NCI-H2196 (cell line): Measurements from ENCODE around the gene RBMS3.
"Not testable (repeated sequence)": the region's sequence is repeated elsewhere in the genome, so short reads cannot be mapped to it uniquely, and the experiment has no call there.

ENCODE experiments used
- DNase-seq: peaks from one replicate; lab custom pipeline; 2025; ENCODE audit not compliant: unreplicated experiment; lab: John Stamatoyannopoulos, UW

RBMS3 gene

DNA sequence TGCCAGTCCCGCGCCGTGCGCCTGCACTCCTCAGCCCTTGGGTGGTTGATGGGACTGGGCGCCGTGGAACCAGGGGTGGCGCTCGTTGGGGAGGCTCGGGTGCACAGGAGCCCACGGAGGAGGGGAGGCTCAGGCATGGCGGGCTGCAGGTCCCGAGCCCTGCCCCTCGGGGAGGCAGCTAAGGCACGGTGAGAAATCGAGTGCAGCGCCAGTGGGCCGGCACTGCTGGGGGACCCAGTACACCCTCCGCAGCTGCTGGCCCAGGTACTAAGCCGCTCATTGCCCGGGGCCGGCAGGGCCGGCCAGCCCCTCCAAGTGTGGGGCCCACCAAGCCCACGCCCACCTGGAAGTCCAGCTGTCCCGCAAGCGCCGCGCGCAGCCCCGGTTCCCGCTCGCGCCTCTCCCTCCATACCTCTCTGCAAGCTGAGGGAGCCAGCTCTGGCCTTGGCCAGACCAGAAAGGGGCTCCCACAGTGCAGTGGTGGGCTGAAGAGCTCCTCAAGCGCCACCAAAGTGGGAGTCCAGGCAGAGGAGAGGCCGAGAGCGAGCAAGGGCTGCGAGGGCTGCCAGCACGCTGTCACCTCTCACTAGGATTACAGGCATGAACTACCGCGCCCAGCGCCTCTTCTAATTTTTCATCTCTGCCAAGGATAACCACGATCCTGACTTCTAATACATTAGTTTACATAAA, 192.8 kb downstream of the RBMS3 start:
- not testable (repeated sequence) for DNase-seq

DNA sequence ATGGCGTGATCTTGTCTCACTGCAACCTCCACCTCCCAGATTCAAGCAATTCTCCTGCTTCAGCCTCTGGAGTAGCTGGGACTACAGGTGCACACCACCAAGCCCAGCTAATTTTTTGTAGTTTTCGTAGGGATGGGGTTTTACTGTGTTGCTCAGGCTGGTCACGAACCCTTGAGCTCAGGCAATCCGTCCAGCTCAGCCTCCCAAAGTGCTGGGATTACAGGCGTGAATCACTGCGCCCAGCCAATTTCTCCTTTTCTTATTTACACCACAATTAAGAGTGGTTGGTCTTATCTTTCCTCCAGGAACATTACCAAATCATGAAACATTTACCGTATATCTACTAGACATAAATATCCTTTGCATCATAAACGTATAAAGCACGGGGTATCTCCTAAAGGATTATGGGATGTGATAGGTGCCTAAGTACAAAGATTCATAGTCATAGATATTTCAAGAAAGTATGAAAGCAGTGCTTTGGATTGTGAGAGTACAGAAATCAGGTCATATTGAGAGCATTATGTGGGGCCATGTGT, 194.5 kb downstream of the RBMS3 start:
- DNase-seq: no peak

DNA sequence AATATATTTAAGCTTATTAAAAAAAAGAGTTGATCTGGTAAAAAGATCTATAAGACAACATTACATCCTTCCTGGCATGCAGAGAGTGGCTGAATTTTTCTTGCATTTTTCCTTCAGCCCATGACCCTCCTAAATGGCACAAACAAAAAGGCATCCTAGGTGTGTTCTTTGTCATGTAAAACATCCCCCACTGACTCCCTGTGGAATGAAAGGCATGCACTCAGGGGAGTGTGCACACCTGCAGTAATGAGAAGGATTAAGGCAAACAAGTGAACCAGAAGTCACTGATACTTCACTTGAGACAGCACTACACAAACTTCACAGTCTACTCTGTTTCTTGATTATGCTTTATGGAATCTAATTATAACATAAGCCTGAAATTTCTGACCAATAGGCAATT, 195.0 kb downstream of the RBMS3 start:
- DNase-seq: no peak

DNA sequence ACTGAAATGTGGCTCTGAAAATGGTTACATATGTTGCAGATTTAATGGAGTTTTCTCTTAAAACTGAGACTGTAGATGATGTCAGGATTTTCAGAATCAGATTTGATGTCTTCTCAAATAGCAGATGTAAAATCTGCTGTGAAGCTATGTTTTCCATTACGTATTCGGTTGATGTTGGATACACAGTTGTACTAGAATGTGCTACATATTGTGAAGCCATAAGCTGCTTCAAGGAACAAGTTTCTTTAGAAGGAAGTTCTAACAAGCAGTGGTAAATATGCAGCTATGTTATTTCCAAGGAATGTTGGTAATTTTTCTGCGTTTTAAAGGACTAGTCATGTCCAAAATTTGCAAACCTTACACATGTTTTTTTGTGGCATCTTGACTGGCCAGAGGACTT, 197.7 kb downstream of the RBMS3 start:
- DNase-seq: no peak

DNA sequence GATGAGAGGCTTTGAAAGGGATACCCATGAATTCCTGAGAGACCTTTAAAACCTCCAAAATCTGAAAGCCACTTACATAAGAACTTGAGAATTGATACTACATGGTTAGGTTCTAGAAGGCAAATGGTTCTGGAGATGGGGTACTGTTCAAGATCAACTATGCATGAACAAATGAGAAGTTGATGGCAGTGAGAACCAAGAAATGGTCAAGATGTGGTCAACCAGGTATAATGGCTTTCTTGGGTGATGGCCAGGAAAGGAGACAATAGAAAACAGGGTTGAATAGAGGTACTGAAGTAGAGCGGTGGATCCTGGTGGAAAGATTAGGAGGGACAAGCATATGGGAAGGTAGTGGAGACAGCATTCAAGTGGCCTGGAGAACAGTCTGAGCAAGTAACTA, 200.4 kb downstream of the RBMS3 start:
- no peak for DNase-seq

DNA sequence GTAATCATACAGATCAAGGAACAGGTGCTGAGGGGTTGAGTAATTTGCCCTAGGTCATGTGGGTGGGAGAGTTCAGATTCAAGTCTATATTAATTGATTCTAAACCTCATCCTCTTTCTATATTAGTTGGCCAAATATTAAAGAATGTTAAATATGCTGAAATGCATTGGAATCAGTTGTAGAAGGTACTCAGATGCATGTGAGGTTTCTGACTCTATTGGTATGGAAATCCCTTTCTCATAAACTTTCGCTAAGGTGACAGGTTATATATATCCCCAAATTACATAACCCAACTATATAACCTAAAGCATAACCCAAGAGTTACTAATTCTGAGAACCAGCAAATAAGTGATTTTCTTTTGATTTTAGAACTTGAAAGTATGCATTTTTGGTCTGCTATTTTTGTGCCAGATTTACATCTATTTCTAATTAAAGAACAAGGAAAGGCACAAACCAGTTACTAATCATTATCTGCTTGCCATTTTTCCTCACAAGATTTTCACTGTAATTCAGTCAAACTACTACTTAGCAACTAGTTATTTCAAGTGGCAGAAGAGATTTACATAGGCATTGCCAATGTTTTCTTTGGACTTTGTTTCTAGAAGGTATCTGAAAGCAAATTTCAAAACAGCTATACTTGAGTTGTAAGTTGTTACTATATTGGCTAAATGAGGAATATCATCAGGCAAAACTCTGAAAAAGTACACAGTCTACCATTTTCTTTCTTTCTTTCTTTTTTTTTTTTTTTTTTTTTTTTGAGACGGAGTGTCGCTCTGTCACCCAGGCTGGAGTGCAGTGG, 201.3 kb downstream of the RBMS3 start:
- DNase-seq: no peak

DNA sequence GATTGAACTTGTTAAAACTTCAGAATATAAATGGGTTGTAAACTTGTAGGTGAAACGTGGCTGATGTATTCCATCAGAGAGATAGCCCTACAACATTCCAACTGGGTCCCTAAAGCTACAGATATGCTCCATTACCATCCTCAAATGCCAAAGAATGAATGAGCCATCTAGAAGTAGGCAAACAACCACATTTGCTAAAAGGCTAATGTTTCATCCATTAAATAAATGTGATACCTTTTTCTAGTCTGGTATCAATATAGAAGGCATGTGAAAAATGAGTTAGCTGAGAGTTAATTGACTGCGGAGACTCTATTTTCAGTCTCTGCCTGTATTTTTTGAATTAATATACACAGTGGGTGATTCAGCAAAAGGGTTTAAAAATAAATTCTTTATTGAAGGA, 203.8 kb downstream of the RBMS3 start:
- DNase-seq: no peak

DNA sequence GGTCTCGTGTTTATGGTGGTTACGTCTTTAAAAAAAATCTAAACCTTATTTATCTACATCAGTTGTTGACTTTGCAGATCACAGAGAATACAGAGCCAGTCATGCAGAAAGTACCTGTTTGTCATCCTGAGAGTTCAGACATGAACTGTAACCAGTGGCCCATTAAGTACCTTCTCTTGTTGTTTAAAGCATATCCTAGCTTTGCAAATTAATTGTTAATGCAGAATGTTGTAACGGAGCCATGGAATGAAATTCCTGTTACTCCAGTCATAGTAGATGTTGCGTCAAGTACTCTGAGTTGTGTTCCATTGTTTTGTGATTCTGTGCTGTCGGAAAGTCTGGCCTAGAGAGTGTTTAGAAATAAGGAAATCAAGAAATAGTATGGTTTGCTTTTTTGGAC, 205.2 kb downstream of the RBMS3 start:
- peak; percentile 11 for DNase-seq

DNA sequence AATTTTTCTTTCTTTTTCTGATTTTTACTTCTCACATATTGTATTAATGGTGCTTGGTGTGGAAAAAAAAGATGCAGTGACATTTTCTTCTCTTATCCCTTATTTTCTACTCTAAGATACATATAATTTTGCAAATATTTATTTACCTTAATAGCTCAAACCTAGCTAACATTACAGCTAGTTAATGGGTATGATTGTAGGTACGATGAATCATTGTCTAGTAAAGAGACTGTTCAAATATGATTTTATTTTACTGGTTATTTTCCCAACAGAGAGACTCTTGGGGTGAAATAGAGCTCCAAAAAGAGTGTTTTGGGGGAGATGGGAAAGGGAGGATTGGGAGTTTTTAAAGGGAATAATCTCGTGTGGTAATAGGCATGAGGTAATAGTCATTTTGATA, 206.0 kb downstream of the RBMS3 start:
- DNase-seq: no peak

DNA sequence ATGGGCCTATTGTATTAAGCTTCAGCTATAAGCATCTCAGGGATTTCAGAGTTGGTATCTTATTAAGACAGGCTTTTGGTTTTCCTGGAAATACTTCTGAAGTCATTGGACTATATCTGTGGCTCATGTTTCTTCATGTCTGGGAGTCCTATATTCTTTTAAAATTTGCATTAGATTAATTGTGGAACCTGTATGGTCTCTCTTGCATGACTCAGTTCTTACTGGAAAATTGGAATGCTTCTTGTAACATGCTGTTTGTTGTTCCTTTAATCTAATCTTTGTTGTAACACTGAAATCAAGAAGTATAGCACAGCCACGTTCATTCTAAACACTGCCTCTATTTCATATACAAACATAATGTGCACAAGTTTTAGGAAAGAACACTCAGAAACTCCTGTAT, 208.1 kb downstream of the RBMS3 start:
- DNase-seq: no peak

DNA sequence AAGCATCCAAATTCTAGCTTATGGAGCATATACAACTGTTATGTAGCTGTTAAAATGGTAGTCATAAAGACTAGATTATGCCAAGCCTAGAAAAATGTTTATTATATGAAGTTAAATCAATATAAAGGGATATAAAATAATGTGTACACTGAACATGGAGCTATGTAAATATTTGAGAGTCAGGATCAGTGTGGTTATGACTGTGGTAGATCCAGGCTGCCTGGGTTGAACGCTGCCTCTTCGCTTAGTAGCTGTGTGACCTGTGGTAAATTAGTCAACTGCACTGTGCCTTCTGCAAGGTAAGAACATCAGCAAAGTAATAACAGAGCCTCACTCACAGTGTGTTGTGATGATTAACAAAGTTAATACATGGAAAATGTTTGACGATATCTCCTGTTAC, 212.2 kb downstream of the RBMS3 start:
- no peak for DNase-seq

DNA sequence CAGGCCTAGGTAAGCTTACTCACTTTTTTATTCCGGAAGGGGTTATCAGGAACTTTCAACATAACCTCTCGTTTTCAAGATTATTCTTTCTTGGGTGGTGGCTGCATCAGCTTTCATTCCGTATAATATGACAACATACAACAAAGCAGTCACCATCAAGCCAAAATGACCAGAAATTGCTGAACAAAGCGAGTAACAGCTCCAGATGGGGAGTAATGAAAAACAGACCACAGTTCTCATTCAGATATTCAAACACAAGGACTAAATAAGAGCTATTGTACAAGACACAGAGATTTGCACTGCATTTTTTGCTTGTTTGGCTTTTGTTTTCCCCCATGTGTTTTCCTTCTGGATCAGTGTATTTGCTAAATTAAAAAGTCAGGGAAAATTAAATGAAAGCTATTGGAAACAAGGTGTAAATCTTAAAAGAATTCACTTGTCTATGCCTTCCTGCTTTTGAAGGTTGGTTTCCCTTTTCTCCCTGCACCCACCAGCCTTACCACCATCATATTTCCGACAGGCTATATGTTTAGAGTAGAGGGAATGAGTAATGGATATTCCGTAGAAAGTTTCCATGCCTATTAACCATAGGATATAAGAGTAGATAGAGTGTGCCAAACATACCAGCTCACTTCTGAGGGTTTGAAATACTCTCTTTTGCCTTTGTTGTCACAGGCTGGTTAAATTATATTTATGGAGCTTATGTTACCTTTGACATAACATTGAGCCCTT, 213.6 kb downstream of the RBMS3 start:
- DNase-seq: no peak

DNA sequence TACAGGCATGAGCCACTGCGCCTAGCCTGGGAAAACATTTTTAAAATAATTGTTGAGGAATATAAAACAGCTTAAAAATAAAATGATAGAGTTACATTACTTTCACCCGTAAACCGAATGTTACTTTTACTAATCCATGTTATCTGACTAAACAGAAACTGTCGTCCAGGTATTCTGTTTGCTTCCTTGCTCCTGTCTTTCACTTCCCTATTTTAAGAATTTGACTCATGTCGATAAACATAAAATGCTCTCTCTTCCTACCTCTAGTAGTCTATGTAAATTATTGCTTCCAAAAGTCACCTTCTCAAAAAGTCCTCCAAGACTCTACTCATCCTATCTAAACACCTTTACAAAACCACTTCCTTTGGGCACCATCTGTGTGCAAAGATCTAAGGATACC, 216.4 kb downstream of the RBMS3 start:
- no peak for DNase-seq

DNA sequence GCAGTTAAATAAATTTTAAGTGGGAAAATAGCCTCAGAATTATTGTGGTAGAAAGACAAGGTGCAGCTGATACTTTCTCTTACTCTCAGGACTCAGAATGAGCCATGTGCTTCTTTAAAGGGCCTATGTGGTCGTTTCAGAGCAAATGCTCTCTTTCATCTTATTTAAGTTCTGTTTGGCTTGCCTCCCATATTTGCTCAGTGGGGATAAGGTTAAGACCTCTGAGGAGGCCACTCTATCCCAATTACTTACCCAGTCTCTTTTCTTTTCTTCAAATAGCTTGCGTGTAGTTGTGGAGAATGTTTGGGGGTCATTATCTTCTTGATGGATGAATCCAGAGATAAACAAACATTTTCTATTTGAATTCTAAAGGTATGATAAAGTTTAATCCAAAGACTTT, 221.9 kb downstream of the RBMS3 start:
- no peak for DNase-seq

DNA sequence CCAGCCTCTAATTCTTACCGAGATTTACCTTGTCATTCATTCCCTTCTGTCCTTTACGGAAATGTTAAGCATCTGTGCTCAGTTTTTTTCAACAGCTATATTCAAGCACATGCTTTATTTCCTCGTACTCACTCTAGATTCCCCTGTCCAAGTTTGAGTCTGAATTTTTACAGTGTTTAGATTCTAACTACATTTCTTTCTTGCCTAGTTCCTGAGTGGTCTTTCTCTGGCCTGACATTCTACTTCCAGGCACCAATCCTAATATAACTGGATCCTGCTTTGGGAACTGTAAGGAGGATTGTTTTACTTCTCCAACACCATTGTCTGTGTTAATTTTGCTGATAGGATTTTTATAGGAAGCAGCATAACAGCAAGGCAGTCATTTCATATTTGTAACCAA, 222.4 kb downstream of the RBMS3 start:
- DNase-seq: no peak

DNA sequence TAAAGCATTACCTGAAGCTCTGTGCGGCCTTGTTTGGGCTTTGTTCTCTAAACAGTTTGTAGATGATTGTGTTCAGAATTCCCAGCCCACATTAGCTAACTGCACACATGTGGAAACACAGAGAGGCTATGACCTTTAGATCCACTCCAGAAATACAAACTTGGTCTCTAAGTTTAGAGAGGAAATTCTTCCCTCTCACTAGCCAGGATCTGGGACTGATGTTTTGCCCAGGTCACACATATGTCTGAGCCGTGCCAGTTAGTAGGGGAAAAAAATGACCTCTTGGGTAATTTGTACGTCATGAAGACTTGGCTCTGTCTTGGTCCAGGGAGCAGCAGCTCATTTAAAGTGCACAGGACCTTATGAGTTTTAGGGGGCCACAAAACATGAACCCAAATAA, 223.1 kb downstream of the RBMS3 start:
- no peak for DNase-seq

DNA sequence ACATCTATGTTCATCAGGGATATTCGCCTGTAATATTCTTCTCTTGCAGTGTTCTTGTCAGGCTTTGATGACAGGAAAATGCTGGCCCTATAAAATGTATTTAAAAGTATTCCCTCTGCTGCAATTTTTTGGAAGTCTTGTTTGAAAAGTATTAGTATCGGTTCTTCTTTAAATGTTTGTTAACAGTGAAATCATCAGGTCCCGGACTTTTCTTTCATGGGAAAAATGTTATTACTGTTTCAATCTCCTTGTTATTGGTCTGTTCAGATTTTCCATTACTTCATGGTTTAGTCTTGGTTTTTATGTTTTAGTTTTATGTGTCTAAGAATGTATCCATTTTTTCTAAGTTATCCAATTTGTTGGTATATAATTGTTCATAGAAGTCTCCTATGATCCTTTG, 225.6 kb downstream of the RBMS3 start:
- no peak for DNase-seq

DNA sequence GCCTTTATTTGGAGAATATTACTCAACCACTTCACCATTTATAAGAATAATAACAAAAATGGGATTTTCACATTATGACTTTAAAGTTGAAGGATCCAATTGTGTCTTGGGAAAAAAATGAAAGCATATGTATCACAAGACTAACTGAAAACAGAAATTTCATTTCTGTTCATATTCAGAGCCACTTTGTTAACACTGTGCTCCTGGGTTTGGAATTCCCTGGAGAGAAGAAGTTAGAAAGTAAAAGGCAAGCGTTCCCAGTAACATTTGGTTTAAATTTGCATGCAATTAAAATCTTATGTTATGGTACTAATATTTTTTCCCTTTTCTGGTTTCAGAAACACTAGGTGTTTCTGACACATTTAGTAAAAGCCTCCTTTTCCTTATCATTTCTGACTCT, 230.8 kb downstream of the RBMS3 start:
- DNase-seq: no peak

DNA sequence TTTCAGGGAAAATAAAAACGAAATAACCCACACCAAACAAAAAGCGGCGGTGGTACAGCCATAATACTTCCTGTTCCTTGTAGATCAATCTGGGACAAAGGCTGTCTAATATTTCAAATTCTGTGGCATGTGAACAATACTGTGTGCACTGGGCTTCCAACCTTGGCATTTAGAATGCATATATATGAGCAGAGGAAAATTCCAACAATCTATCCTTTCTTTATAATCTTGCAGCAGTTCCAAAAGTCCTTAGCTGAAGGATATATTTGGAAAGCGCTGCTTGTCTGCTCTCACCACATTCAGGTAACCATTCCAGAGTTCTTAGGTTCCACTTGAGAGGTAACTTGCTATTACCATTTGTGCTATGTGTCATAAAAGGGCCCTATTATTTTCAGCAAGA, 231.8 kb downstream of the RBMS3 start:
- DNase-seq: no peak

DNA sequence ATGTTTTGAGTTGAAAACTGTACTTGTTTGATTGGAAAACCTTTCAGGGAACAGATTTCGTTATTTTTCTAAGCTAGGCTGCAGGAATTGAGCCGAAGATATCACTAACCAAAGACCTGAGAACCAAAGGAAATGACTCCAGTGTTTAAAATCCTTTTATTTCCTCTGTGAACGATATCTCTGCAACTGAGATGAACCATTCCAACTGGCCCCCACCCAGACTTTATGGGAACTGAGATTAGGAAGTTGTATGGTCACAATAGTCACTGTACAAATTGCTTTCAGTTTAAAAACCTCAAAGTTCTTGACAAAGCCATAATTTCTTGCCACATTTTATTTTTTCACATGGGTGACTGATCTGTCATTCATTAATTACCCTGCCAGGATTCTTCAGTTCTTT, 232.4 kb downstream of the RBMS3 start:
- no peak for DNase-seq

DNA sequence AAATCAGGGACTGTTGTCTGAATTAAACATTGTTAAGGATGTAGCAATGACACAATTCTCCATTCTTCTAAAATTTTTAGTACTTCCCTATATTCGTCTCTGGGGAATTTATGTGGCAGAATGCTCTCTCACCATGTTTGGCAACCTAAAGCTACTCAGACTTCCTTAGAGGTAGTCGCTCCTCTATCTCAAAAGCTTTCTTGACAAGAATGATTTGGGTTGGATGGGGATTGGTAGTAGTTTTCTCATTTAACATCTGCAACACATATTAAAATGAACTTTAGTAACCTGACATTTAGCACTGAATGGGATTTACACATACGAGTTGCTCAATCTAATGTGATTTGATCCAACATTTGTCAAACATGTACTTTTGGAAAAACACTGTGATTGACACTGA, 233.3 kb downstream of the RBMS3 start:
- DNase-seq: no peak

DNA sequence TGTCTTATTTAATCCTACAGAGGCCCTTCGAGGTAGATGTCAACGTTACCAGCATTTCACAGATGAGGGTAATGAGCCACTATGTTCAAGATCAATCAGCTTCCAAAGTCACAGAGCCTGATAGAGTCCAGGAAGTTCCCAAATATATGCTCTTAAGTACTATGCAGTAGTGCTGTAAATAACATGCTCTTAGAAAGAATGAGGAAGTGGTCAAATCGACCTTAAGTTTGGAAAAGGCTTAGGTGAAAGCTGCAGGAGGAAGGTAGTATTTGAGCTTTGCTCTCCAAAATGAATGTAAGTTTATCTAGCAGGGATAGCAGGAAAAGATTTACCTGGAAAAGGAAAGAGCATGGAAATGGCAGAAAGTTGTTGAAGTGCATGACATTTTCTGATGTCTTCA, 234.0 kb downstream of the RBMS3 start:
- no peak for DNase-seq
